Mesenchymal stem cell (in vitro differentiated cells and primary cell): ENCODE measurements around the gene CCDC73. TPM values are rescaled to one million over a fixed set of nuclear protein-coding genes. Genes with fewer than 3 reads are reported as not detected.

Experiments
- DNase-seq: peaks from one replicate; pipeline ENCODE4 v3.0.0-alpha.2; 2013
- H2AFZ ChIP-seq: one replicate; pipeline ENCODE4 v1.6.1; 2013; ENCODE audit warnings: low read depth, mild to moderate bottlenecking, control low read depth, inconsistent platforms, low read length, moderate library complexity
- H2AK5ac ChIP-seq: 2 replicates; pipeline ENCODE4 v1.6.1; 2013; ENCODE audit warnings: low read length, moderate library complexity, mild to moderate bottlenecking, inconsistent platforms; ENCODE audit not compliant: severe bottlenecking
- H2BK120ac ChIP-seq: one replicate; pipeline ENCODE4 v1.6.1; 2013; ENCODE audit warnings: low read depth, mild to moderate bottlenecking, inconsistent platforms, low read length, moderate library complexity
- H2BK12ac ChIP-seq, 2 experiments: one replicate each; pipeline ENCODE4 v1.6.1; 2013; ENCODE audit warnings: inconsistent platforms in 2 of 2, low read length in 2 of 2, mild to moderate bottlenecking in 2 of 2, moderate library complexity in 2 of 2, control low read depth in 1 of 2
- H2BK15ac ChIP-seq: one replicate; pipeline ENCODE4 v1.6.1; 2013; ENCODE audit warnings: mild to moderate bottlenecking, low read depth, inconsistent platforms; ENCODE audit not compliant: poor library complexity, severe bottlenecking
- H2BK5ac ChIP-seq: 2 replicates; pipeline ENCODE4 v1.6.1; 2013; ENCODE audit warnings: low read depth, mild to moderate bottlenecking, low read length, control low read depth, inconsistent platforms; ENCODE audit not compliant: poor library complexity, severe bottlenecking
- H3K14ac ChIP-seq, 2 experiments: one replicate each; pipeline ENCODE4 v1.6.1; 2013; ENCODE audit warnings: inconsistent platforms in 2 of 2, low read length in 2 of 2, control low read depth in 1 of 2, mild to moderate bottlenecking in 1 of 2, moderate library complexity in 1 of 2
- H3K18ac ChIP-seq, 2 experiments: one replicate each; pipeline ENCODE4 v1.6.1; 2013; ENCODE audit warnings: inconsistent platforms in 2 of 2, low read length in 2 of 2, control low read depth in 1 of 2, low read depth in 1 of 2, mild to moderate bottlenecking in 1 of 2
- H3K23ac ChIP-seq, 2 experiments: one replicate each; pipeline ENCODE4 v1.6.1; 2013; ENCODE audit warnings: inconsistent platforms in 2 of 2, low read length in 2 of 2, mild to moderate bottlenecking in 2 of 2, moderate library complexity in 2 of 2, control low read depth in 1 of 2
- H3K27ac ChIP-seq: 2 replicates; pipeline ENCODE4 v1.5.1; 2013; ENCODE audit warnings: mild to moderate bottlenecking, moderate library complexity, low read length, control low read depth, inconsistent platforms; ENCODE audit not compliant: poor library complexity, severe bottlenecking
- H3K27me3 ChIP-seq, 2 experiments: 2 replicates each; pipeline versions ENCODE4 v1.6.1 to v1.7.0; 2013; ENCODE audit warnings: low read length in 2 of 2, mild to moderate bottlenecking in 2 of 2, moderate library complexity in 2 of 2, control low read depth in 1 of 2, inconsistent platforms in 1 of 2; ENCODE audit not compliant: control insufficient read depth in 1 of 2, insufficient read depth in 1 of 2
- H3K36me3 ChIP-seq, 2 experiments: 2 replicates each; pipeline versions ENCODE4 v1.6.1 to v1.7.0; 2013; ENCODE audit warnings: low read length in 2 of 2, control low read depth in 1 of 2, inconsistent platforms in 1 of 2, low read depth in 1 of 2, mild to moderate bottlenecking in 1 of 2; ENCODE audit not compliant: insufficient read depth in 2 of 2, control insufficient read depth in 1 of 2
- H3K4ac ChIP-seq, 2 experiments: one replicate each; pipeline ENCODE4 v1.6.1; 2013; ENCODE audit warnings: inconsistent platforms in 2 of 2, low read length in 2 of 2, mild to moderate bottlenecking in 2 of 2, moderate library complexity in 2 of 2, control low read depth in 1 of 2, low read depth in 1 of 2
- H3K4me1 ChIP-seq: 2 replicates; pipeline ENCODE4 v1.6.1; 2013; ENCODE audit warnings: low read depth, low read length, control low read depth; ENCODE audit not compliant: control insufficient read depth, insufficient read depth
- H3K4me2 ChIP-seq: 2 replicates; pipeline ENCODE4 v1.6.1; 2013; ENCODE audit warnings: low read length, mild to moderate bottlenecking, inconsistent platforms; ENCODE audit not compliant: poor library complexity, severe bottlenecking
- H3K4me3 ChIP-seq, 2 experiments: 2 replicates each; pipeline versions ENCODE4 v1.5.1 to v1.7.0; 2013; ENCODE audit warnings: low read length in 2 of 2, mild to moderate bottlenecking in 2 of 2, control low read depth in 1 of 2, low read depth in 1 of 2; ENCODE audit not compliant: insufficient read depth in 1 of 2
- H3K79me1 ChIP-seq: replicated peaks from 2 replicates; pipeline ENCODE4 v1.6.1; 2013; ENCODE audit warnings: mild to moderate bottlenecking, control low read depth, low read length, inconsistent platforms; ENCODE audit not compliant: poor library complexity, severe bottlenecking
- H3K9ac ChIP-seq: 2 replicates; pipeline ENCODE4 v1.7.0; 2013; ENCODE audit warnings: mild to moderate bottlenecking, low read length, moderate library complexity
- H3K9me3 ChIP-seq: 2 replicates; pipeline ENCODE4 v1.7.0; 2013; ENCODE audit warnings: mild to moderate bottlenecking, low read length; ENCODE audit not compliant: control insufficient read depth
- H4K8ac ChIP-seq: one replicate; pipeline ENCODE4 v1.6.1; 2013; ENCODE audit warnings: inconsistent platforms, mild to moderate bottlenecking, low read length, moderate library complexity
- H4K91ac ChIP-seq: one replicate; pipeline ENCODE4 v1.6.1; 2013; ENCODE audit warnings: mild to moderate bottlenecking, low read length, inconsistent platforms
- WGBS: methylation state at CpG from one replicate; pipeline ENCODE4 v1.1.7; 2013; ENCODE audit warnings: mixed read lengths; 5-methylcytosine and 5-hydroxymethylcytosine counted together
- polyA plus RNA-seq, 2 experiments: library from polyadenylated mRNA; stranded (reverse); fragments of 200-250 nt; gene quantifications; one replicate each; pipeline ENCODE4 v1.2.3, GENCODE V29; 2013

The CCDC73 gene
- polyA plus RNA-seq (2013, experiment 1 of 2), result 0.01 TPM
- not detected for polyA plus RNA-seq (2013, experiment 2 of 2)

DNA sequence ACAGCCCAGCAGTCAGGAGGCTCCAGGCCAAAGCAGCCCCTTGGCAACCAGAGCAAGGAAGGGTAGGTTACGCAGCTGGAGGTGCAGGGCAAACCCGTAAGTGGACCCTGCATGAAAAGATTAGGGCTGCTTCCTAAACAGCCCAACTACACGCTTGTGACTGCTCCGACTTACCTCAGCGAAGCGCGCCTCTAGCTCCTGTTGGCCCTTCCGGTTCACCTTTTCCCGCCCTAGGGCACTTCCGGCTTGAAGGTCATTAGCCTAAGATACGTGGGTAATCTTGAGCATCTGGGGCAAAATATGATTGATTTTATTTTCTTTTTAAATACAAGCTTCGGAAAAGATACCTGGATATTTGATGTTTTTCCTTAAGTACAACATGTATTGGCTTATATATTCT lies at the start of gene CCDC73:
Gene CCDC73, minus strand, starts transcription at position 224 of the 400 bp plus-strand sequence. CDS start 34,419 bp downstream, outside the sequence.
- no peak within 1 kb of the TSS for H2BK12ac ChIP-seq
- no peak within 1 kb of the TSS for H3K4me2 ChIP-seq
- no peak within 1 kb of the TSS for H4K91ac ChIP-seq
- WGBS, result 97% methylated on average over 11 of the region's 12 CpGs
- H3K4ac ChIP-seq, result no peak within 1 kb of the TSS
- no peaks in the 10 kb centered on the region for H3K36me3 ChIP-seq
- DNase-seq, result no peak
- no peak within 1 kb of the TSS for H2BK15ac ChIP-seq
- no peak within 1 kb of the TSS for H2AFZ ChIP-seq
- no peaks in the 10 kb centered on the region for H3K9me3 ChIP-seq
- H3K4me3 ChIP-seq, result no peak within 1 kb of the TSS
- no peaks in the 10 kb centered on the region for H3K4me1 ChIP-seq
- H3K27ac ChIP-seq, result no peak within 1 kb of the TSS
- H4K8ac ChIP-seq, result no peak within 1 kb of the TSS
- H3K9ac ChIP-seq, result no peak within 1 kb of the TSS
- H2BK5ac ChIP-seq, result no peak within 1 kb of the TSS
- no peak within 1 kb of the TSS for H3K14ac ChIP-seq
- no peak within 1 kb of the TSS for H2AK5ac ChIP-seq
- H3K18ac ChIP-seq, result no peak within 1 kb of the TSS
- no peak within 1 kb of the TSS for H3K23ac ChIP-seq
- peaks cover 4 to 8% of the 10 kb centered on the region in 2 experiments for H3K27me3 ChIP-seq
- H2BK120ac ChIP-seq, result no peak within 1 kb of the TSS
- no peaks in the 10 kb centered on the region for H3K79me1 ChIP-seq

DNA sequence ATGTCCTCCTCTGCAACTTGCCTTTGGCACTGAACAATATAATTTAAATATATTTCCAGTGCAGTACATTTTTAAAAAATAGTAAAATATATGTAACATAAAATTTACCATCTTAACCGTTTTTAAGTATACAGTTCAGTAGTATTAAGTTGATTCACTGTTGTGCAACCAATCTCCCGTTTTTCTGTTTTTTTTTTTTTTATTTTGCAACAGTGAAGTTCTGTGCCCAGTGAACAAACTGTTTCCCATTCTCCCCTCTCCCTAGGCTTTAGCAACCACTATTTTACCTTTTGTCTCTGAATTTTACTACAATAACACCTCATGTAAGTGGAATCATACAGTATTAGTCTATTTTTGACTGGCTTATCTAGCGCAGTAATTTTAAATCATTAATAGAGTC lies 49.1 kb upstream of the CCDC73 start:
- Histone ChIP-seq H3K9me3 (no peaks in the 10 kb centered on the region), H4K91ac (no peak overlapping the region), H2AK5ac (no peak overlapping the region), H2BK120ac (no peak overlapping the region), H3K4ac (no peak overlapping the region), H3K79me1 (no peaks in the 10 kb centered on the region), H2AFZ (no peak overlapping the region), H2BK12ac (no peak overlapping the region), H3K27me3 (no peaks in the 10 kb centered on the region), H4K8ac (no peak overlapping the region), H3K27ac (no peak overlapping the region), H2BK15ac (no peak overlapping the region), H3K4me2 (no peak overlapping the region), H2BK5ac (no peak overlapping the region), H3K4me3 (no peak overlapping the region), H3K18ac (no peak overlapping the region), H3K36me3 (no peaks in the 10 kb centered on the region), H3K9ac (no peak overlapping the region), H3K23ac (no peak overlapping the region), H3K4me1 (no peaks in the 10 kb centered on the region), H3K14ac (no peak overlapping the region)
- 92% methylated on average over 2 of the region's 3 CpGs for WGBS
- DNase-seq, result no peak

DNA sequence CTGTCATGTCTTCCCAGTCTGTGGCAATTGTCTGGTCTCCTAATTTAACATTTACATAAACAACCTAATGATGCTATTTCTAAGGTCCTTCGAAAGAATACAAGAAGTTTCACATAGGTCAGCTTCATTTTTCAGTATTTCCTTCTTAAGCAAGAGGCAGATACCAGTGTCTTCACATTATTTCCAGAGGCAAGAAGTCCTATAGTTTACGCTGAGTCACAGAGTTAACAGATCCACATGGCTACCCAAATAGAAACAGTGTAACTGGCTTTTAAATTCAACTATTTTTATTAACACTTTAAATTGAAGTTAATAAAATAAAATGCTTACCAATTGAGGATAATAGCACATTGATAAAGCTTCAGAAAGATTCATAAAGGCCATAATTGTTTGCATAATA lies 46.1 kb upstream of the CCDC73 start:
- Histone ChIP-seq H3K4me1 (no peaks in the 10 kb centered on the region), H3K79me1 (no peaks in the 10 kb centered on the region), H3K27me3 (no peaks in the 10 kb centered on the region), H3K18ac (no peak overlapping the region), H2BK5ac (no peak overlapping the region), H3K36me3 (no peaks in the 10 kb centered on the region), H2BK12ac (no peak overlapping the region), H2BK120ac (no peak overlapping the region), H3K4me3 (no peak overlapping the region), H2AK5ac (no peak overlapping the region), H2AFZ (no peak overlapping the region), H2BK15ac (no peak overlapping the region), H3K23ac (no peak overlapping the region), H3K4ac (no peak overlapping the region), H4K91ac (no peak overlapping the region), H4K8ac (no peak overlapping the region), H3K14ac (no peak overlapping the region), H3K9ac (no peak overlapping the region), H3K9me3 (no peaks in the 10 kb centered on the region), H3K27ac (no peak overlapping the region), H3K4me2 (no peak overlapping the region)
- no peak for DNase-seq
- WGBS, result 78% methylated on average over 2 of the region's 2 CpGs

GRCh38 chr11:32839308-32839707 lies 44.8 kb upstream of the CCDC73 start:
- no peak overlapping the region for H2BK120ac ChIP-seq
- 67% methylated on average over 1 of the region's 2 CpGs for WGBS
- DNase-seq, result no peak
- H3K27me3 ChIP-seq, result no peaks in the 10 kb centered on the region
- no peak overlapping the region for H4K8ac ChIP-seq
- no peak overlapping the region for H3K18ac ChIP-seq
- no peak overlapping the region for H2AFZ ChIP-seq
- no peak overlapping the region for H3K9ac ChIP-seq
- H2BK12ac ChIP-seq, result no peak overlapping the region
- no peaks in the 10 kb centered on the region for H3K9me3 ChIP-seq
- H3K4ac ChIP-seq, result no peak overlapping the region
- no peak overlapping the region for H3K4me2 ChIP-seq
- no peak overlapping the region for H3K4me3 ChIP-seq
- H3K14ac ChIP-seq, result no peak overlapping the region
- no peaks in the 10 kb centered on the region for H3K4me1 ChIP-seq
- H2BK5ac ChIP-seq, result no peak overlapping the region
- no peaks in the 10 kb centered on the region for H3K79me1 ChIP-seq
- no peak overlapping the region for H4K91ac ChIP-seq
- H3K27ac ChIP-seq, result no peak overlapping the region
- H3K36me3 ChIP-seq, result no peaks in the 10 kb centered on the region
- H2BK15ac ChIP-seq, result no peak overlapping the region
- no peak overlapping the region for H2AK5ac ChIP-seq
- no peak overlapping the region for H3K23ac ChIP-seq
